ENCODE data around the gene ZNF365. TPM values are rescaled to one million over a fixed set of nuclear protein-coding genes. Genes with fewer than 3 reads are reported as not detected.

ZNF365 gene
- total RNA-seq, 1 experiment from 2014 or later = 1.8 TPM

DNA sequence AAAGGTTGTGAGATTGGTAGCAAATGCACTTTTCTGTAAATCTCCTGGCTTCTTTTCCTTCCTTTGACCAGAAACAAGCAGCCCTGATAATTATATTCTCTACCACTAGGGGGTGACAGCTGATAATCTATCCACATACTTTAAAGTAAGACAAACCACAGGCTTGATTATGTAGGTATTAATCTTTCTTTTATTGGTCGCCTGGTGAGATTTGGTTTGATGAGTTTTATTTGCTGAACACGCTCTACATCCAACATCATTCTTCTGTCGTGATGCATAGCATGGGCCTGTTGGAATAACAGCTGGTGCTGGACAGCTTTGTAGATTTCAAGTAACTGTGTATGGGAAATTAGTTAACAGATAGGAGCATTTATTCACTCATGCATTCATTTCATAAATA is 63.5 kb downstream of the ZNF365 start:
- no peak overlapping the region for H3K4me2 ChIP-seq (ENCODE audit: low read length)
- ChIA-PET POLR2A (no interaction called here), CTCF (interaction anchor here (0.9 to 1.9 kb wide), 10 partner anchors 9 to 723 kb away, joined by 3 to 5 read pairs (median 4); no protein-coding TSS in a partner anchor), RAD21 (ENCODE audit: low non-redundant PET in 1 of 2, low total read pairs in 2 of 2, uncharacterized antibody in 2 of 2, unreplicated experiment in 2 of 2) (no interaction called here)
- H3K9ac ChIP-seq (ENCODE audit: low read length) = no peak overlapping the region
- TF ChIP-seq EGR1 (IDR thresholded peaks at IDR 0.05; ENCODE audit: low read depth) (no peak), ZFX (IDR thresholded peaks at IDR 0.05) (no peak), CTCF (IDR thresholded peaks at IDR 0.05 in 2 of 3, conservative IDR thresholded peaks at IDR 0.05 in 1 of 3; ENCODE audit: borderline replicate concordance in 1 of 3, insufficient read depth in 1 of 3, low read depth in 2 of 3, low read length in 2 of 3) (peak; percentile 57 to 90 (median 58)), CEBPB (IDR thresholded peaks at IDR 0.05; ENCODE audit: low read depth) (no peak), YY1 (IDR thresholded peaks at IDR 0.05; ENCODE audit: extremely low read depth, insufficient replicate concordance, low read depth, low read length) (no peak), FOSL1 (IDR thresholded peaks at IDR 0.05; ENCODE audit: low read depth) (no peak), RAD21 (IDR thresholded peaks at IDR 0.05; ENCODE audit: low read depth) (peak; percentile 78), JUND (IDR thresholded peaks at IDR 0.05) (no peak)
- TF ChIP-seq, protein P1, sequence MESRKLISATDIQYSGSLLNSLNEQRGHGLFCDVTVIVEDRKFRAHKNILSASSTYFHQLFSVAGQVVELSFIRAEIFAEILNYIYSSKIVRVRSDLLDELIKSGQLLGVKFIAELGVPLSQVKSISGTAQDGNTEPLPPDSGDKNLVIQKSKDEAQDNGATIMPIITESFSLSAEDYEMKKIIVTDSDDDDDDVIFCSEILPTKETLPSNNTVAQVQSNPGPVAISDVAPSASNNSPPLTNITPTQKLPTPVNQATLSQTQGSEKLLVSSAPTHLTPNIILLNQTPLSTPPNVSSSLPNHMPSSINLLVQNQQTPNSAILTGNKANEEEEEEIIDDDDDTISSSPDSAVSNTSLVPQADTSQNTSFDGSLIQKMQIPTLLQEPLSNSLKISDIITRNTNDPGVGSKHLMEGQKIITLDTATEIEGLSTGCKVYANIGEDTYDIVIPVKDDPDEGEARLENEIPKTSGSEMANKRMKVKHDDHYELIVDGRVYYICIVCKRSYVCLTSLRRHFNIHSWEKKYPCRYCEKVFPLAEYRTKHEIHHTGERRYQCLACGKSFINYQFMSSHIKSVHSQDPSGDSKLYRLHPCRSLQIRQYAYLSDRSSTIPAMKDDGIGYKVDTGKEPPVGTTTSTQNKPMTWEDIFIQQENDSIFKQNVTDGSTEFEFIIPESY (IDR thresholded peaks at IDR 0.05; ENCODE audit: extremely low read depth, insufficient replicate concordance, low read length) = no peak
- H2AFZ ChIP-seq (ENCODE audit: low read depth, low read length, poor library complexity, severe bottlenecking) = no peak overlapping the region
- H3K27me3 ChIP-seq (ENCODE audit: insufficient read depth, low read length) = peaks cover 10% of the 10 kb centered on the region; the same call in 1 of the 2 replicates
- peaks cover 8 to 13% of the 10 kb centered on the region in 2 experiments; a peak in 3 of 4 replicates for H3K4me1 ChIP-seq (ENCODE audit: control insufficient read depth in 1 of 2, insufficient read depth in 2 of 2, low read length in 2 of 2)
- H3K9me2 ChIP-seq (ENCODE audit: insufficient read depth) = no peaks in the 10 kb centered on the region; the same call in 1 of the 2 replicates
- BruUV-seq (replicated peaks) = no TSS peak
- no peaks in the 10 kb centered on the region for H3K36me3 ChIP-seq (ENCODE audit: control insufficient read depth in 1 of 2, insufficient read depth in 2 of 2, low read length in 2 of 2)
- H4K20me1 ChIP-seq (ENCODE audit: insufficient read depth) = no peaks in the 10 kb centered on the region
- H3K4me3 ChIP-seq (replicated peaks in 1 of 2; ENCODE audit: low read depth in 1 of 2, low read length in 2 of 2) = no peak overlapping the region
- intact Hi-C loops (cut with micrococcal nuclease) = loop anchor here (1.0 to 5.0 kb wide), 3 partner anchors 380 to 721 kb away; partner anchors contain the start of gene EGR2
- H3K79me2 ChIP-seq (ENCODE audit: insufficient read depth, low read length) = no peaks in the 10 kb centered on the region
- H3K9me3 ChIP-seq (ENCODE audit: control insufficient read depth in 1 of 2, insufficient read depth in 1 of 2, low read depth in 1 of 2, low read length in 2 of 2) = no peaks in the 10 kb centered on the region
- ATAC-seq (peak; percentile 75), DNase-seq (ENCODE audit: low read depth, low spot score) (peak; percentile 53)
- no peak overlapping the region for H3K27ac ChIP-seq (ENCODE audit: low read depth, low read length)

Data from HCT116 (cell line).